H1 (cell line): ENCODE data around the gene RNF175. TPM values are rescaled to one million over a fixed set of nuclear protein-coding genes. Genes with fewer than 3 reads are reported as not detected.

Experiments used
- CTCF ChIA-PET: fragments of 300-600 bp; sonication (Branson Sonifier 250); formaldehyde crosslinking; loops from one replicate; lab custom pipeline; 2021; ENCODE audit not compliant: partially characterized antibody; lab: Charles Lee
- POLR2A ChIA-PET: fragments of 300-600 bp; sonication (Branson Sonifier 250); formaldehyde crosslinking; loops from one replicate; lab custom pipeline; 2021; ENCODE audit warnings: inconsistent platforms; ENCODE audit not compliant: partially characterized antibody; lab: Charles Lee
- DNase-seq, 2 experiments: peaks; one replicate each; pipeline versions ENCODE4 v3.0.0 to v3.0.0-alpha.2; 2010 to 2022; ENCODE audit warnings: low spot score in 2 of 2, low read depth in 1 of 2, mixed read lengths in 1 of 2
- FAIRE-seq: peaks from 2 replicates; lab custom pipeline; 2011; peaks lifted over from hg19 to GRCh38; lab: Jason Lieb, UNC
- H2AFZ ChIP-seq: 2 replicates; pipeline ENCODE4 v1.8.1; 2012; ENCODE audit warnings: low read length, inconsistent platforms
- H2AK5ac ChIP-seq: 2 replicates; pipeline ENCODE4 v1.6.1; 2013; ENCODE audit warnings: low read depth, low read length
- H2BK120ac ChIP-seq: replicated peaks from 2 replicates; pipeline ENCODE3; 2013; ENCODE audit warnings: low read depth, low read length, inconsistent platforms
- H2BK12ac ChIP-seq: 2 replicates; pipeline ENCODE4 v1.6.1; 2013; ENCODE audit warnings: low read depth, low read length
- H2BK15ac ChIP-seq: 2 replicates; pipeline ENCODE4 v1.6.1; 2013; ENCODE audit warnings: low read length
- H2BK20ac ChIP-seq: 2 replicates; pipeline ENCODE4 v1.6.1; 2013; ENCODE audit warnings: low read length
- H2BK5ac ChIP-seq: 2 replicates; pipeline ENCODE4 v1.6.1; 2013; ENCODE audit warnings: low read depth, low read length
- H3K14ac ChIP-seq: 2 replicates; pipeline ENCODE4 v1.6.1; 2013; ENCODE audit warnings: inconsistent platforms; ENCODE audit not compliant: insufficient read length
- H3K18ac ChIP-seq: 2 replicates; pipeline ENCODE4 v1.6.1; 2013; ENCODE audit warnings: low read length; ENCODE audit errors: extremely low read depth
- H3K23ac ChIP-seq: 2 replicates; pipeline ENCODE4 v1.6.1; 2013; ENCODE audit warnings: inconsistent platforms; ENCODE audit not compliant: insufficient read length
- H3K23me2 ChIP-seq: 2 replicates; pipeline ENCODE4 v1.6.1; 2013; ENCODE audit warnings: low read depth, low read length
- H3K27ac ChIP-seq: 2 replicates; pipeline ENCODE4 v1.6.1; 2011; ENCODE audit warnings: low read depth, low read length, inconsistent platforms
- H3K27me3 ChIP-seq, 4 experiments: replicated peaks in 1 of 4; 1 replicate in 1 of 4; 2 replicates in 3 of 4; pipeline versions ENCODE4 v1.6.1 to v1.8.1; 2011 to 2013; ENCODE audit warnings: low read length in 3 of 4, mild to moderate bottlenecking in 3 of 4, inconsistent platforms in 2 of 4, mixed read lengths in 2 of 4, moderate library complexity in 1 of 4; ENCODE audit not compliant: control insufficient read depth in 3 of 4, insufficient read depth in 3 of 4; ENCODE audit errors: extremely low read depth in 1 of 4
- H3K36me3 ChIP-seq, 4 experiments: 2 replicates each; pipeline versions ENCODE4 v1.6.1 to v1.8.1; 2011 to 2013; ENCODE audit warnings: mild to moderate bottlenecking in 4 of 4, low read length in 3 of 4, moderate library complexity in 2 of 4, control low read depth in 1 of 4, inconsistent platforms in 1 of 4; ENCODE audit not compliant: insufficient read depth in 4 of 4, control insufficient read depth in 2 of 4
- H3K4ac ChIP-seq: replicated peaks from 2 replicates; pipeline ENCODE3; 2013; ENCODE audit warnings: low read length, low read depth, mixed read lengths, inconsistent platforms; ENCODE audit not compliant: insufficient read length
- H3K4me1 ChIP-seq, 4 experiments: replicated peaks in 1 of 4; 1 replicate in 1 of 4; 2 replicates in 3 of 4; pipeline versions ENCODE4 v1.6.1 to v1.8.1; 2011 to 2013; ENCODE audit warnings: low read length in 3 of 4, inconsistent platforms in 2 of 4, mixed read lengths in 1 of 4; ENCODE audit not compliant: insufficient read depth in 4 of 4, control insufficient read depth in 3 of 4
- H3K4me2 ChIP-seq, 2 experiments: 2 replicates each; pipeline versions ENCODE4 v1.6.1 to v1.8.1; 2011 to 2013; ENCODE audit warnings: low read depth in 2 of 2, low read length in 2 of 2, control low read depth in 1 of 2, inconsistent platforms in 1 of 2, mild to moderate bottlenecking in 1 of 2; ENCODE audit not compliant: insufficient read depth in 1 of 2
- H3K4me3 ChIP-seq, 4 experiments: fragments of 200-600, 300-600 bp in 1 of 4; sonication (generic), shearing (Covaris generic), sonication (Bioruptor Twin) in 1 of 4; 2 replicates each; pipeline versions ENCODE4 v1.5.1 to v1.8.1; 2011 to 2016; ENCODE audit warnings: low read length in 4 of 4, low read depth in 3 of 4, control low read depth in 2 of 4, inconsistent platforms in 2 of 4, mild to moderate bottlenecking in 2 of 4, mixed read lengths in 1 of 4, moderate library complexity in 1 of 4; ENCODE audit not compliant: insufficient read depth in 2 of 4; ENCODE audit errors: extremely low read depth in 1 of 4
- H3K56ac ChIP-seq: replicated peaks from 2 replicates; pipeline ENCODE3; 2013; ENCODE audit warnings: low read depth, mild to moderate bottlenecking, mixed read lengths, low read length, inconsistent platforms; ENCODE audit not compliant: insufficient read length
- H3K79me1 ChIP-seq: 2 replicates; pipeline ENCODE4 v1.6.1; 2013; ENCODE audit warnings: low read depth, low read length, control low read depth
- H3K79me2 ChIP-seq, 2 experiments: 2 replicates each; pipeline versions ENCODE4 v1.6.1 to v1.8.1; 2012 to 2013; ENCODE audit warnings: low read length in 2 of 2, mild to moderate bottlenecking in 2 of 2, inconsistent platforms in 1 of 2; ENCODE audit not compliant: insufficient read depth in 2 of 2, control insufficient read depth in 1 of 2
- H3K9ac ChIP-seq, 4 experiments: replicated peaks in 1 of 4; 1 replicate in 1 of 4; 2 replicates in 3 of 4; pipeline versions ENCODE4 v1.6.1 to v1.8.1; 2011 to 2013; ENCODE audit warnings: low read depth in 3 of 4, low read length in 3 of 4, control low read depth in 2 of 4, mild to moderate bottlenecking in 2 of 4, moderate library complexity in 2 of 4, inconsistent platforms in 1 of 4; ENCODE audit errors: extremely low read depth in 1 of 4
- H3K9me3 ChIP-seq, 2 experiments: 2 replicates each; pipeline versions ENCODE4 v1.6.1 to v1.8.1; 2012 to 2013; ENCODE audit warnings: mild to moderate bottlenecking in 2 of 2, moderate library complexity in 2 of 2, control low read depth in 1 of 2, inconsistent platforms in 1 of 2, low read depth in 1 of 2, low read length in 1 of 2, mixed read lengths in 1 of 2; ENCODE audit not compliant: insufficient read depth in 2 of 2
- H4K20me1 ChIP-seq, 2 experiments: replicated peaks in 1 of 2; 2 replicates each; pipeline versions ENCODE3 to v1.8.1; 2011 to 2013; ENCODE audit warnings: inconsistent platforms in 2 of 2, low read length in 2 of 2, mild to moderate bottlenecking in 1 of 2; ENCODE audit not compliant: insufficient read depth in 2 of 2, control insufficient read depth in 1 of 2
- H4K5ac ChIP-seq: 2 replicates; pipeline ENCODE4 v1.6.1; 2013; ENCODE audit warnings: low read length, low read depth, mixed read lengths, inconsistent platforms; ENCODE audit not compliant: insufficient read length
- H4K8ac ChIP-seq: 2 replicates; pipeline ENCODE4 v1.8.0; 2013; ENCODE audit warnings: mild to moderate bottlenecking, moderate library complexity, low read length, inconsistent platforms; ENCODE audit not compliant: insufficient read depth; ENCODE audit errors: extremely low read depth
- H4K91ac ChIP-seq: replicated peaks from 2 replicates; pipeline ENCODE3; 2013; ENCODE audit warnings: low read length, mixed read lengths, inconsistent platforms; ENCODE audit not compliant: insufficient read length
- CBX5 ChIP-seq: fragments of 300-800, 300-1000 bp; sonication (generic); IDR thresholded peaks from 2 replicates; pipeline ENCODE4 v1.7.1; 2016; ENCODE audit warnings: antibody characterized with exemption, low read length, low read depth
- POLR2A ChIP-seq, 2 experiments: IDR thresholded peaks; 1 replicate in 1 of 2; 2 replicates in 1 of 2; pipeline ENCODE4 v1.6.1; 2011; ENCODE audit warnings: low read depth in 2 of 2, low read length in 2 of 2, mild to moderate bottlenecking in 2 of 2; ENCODE audit errors: control extremely low read depth in 1 of 2
- WGBS, 2 experiments: shearing (Covaris generic) in 1 of 2; methylation state at CpG; one replicate each; pipeline versions ENCODE4 v1.1.6 to v1.1.7; 2013 to 2015; ENCODE audit warnings: low lambda C conversion rate in 2 of 2, mixed read lengths in 2 of 2, inconsistent platforms in 1 of 2, low coverage in 1 of 2, missing lambda C conversion rate in 1 of 2; ENCODE audit not compliant: insufficient replicate concordance in 2 of 2, insufficient coverage in 1 of 2, insufficient read length in 1 of 2; ENCODE audit errors: extremely low coverage in 1 of 2, missing lambda C conversion rate in 1 of 2; 5-methylcytosine and 5-hydroxymethylcytosine counted together
- polyA plus RNA-seq, 7 experiments: library from polyadenylated mRNA; depleted of rRNA in 3 of 7; stranded (reverse) in 5 of 7; unstranded in 2 of 7; fragments of >200 nt in 5 of 7; fragments of 200-250 nt in 2 of 7; gene quantifications; 1 replicate in 5 of 7; 2 replicates in 1 of 7; 4 replicates in 1 of 7; pipeline versions ENCODE4 v1.2.1 to v1.2.3, GENCODE V29; 2011 to 2013; ENCODE audit warnings: missing spikeins in 2 of 7, mixed read lengths in 2 of 7
- total RNA-seq: library from RNA; stranded (reverse); fragmentation: NEBNext Ultra II Directional; extraction: Animal tissue kit (Norgen Biotek cat#: 25700); gene quantifications from 2 replicates; pipeline ENCODE4 v1.2.1, GENCODE V29; 2021

RNF175 gene
- total and polyA plus RNA-seq, 2 of the 8 experiments (the other 6 are each of a cell fraction or from before 2014, with no cell fraction given) = 7.9 to 9.8 TPM

DNA sequence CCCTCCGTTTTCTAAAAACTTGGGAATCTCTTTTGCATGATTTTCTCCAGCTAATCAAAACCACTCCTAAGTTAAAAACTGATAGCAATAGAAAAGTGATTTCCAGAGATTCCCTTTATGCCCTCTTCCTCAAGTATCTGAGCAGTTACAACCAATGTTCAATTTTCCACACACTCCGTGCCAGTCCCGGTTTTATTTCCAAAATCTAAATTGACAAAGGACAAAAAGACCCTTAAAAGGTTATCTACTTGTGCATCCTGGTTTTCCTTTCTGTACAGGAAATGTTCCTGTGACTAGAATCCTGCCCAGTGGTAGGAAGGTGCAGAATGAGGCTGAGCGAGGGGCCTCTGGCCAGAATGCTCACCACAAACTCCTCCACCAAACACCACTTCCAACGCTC, 27.8 kb upstream of the RNF175 start:
- Histone ChIP-seq H3K79me2 (peaks cover 15 to 55% of the 10 kb centered on the region in 2 experiments), H3K36me3 (peaks cover 3 to 31% (median 19%) of the 10 kb centered on the region in 4 experiments), H3K27me3 (peaks cover 0 to 11% (median 8%) of the 10 kb centered on the region in 4 experiments; a peak in 5 of 7 replicates), H4K5ac (no peak overlapping the region), H3K4ac (no peak overlapping the region), H3K4me3 (peak overlapping the region; percentile 80 to 94 (median 94)), H3K4me1 (peaks cover 1 to 18% (median 14%) of the 10 kb centered on the region in 4 experiments), H2BK20ac (no peak overlapping the region), H2BK5ac (0 out of 2 replicates have a peak overlapping the region, but pooled peaks have one; percentile 97), H2BK12ac (no peak overlapping the region), H3K56ac (peak overlapping the region; percentile 38), H3K18ac (no peak overlapping the region), H2AFZ (no peak overlapping the region), H3K4me2 (peak overlapping the region; percentile 85 to 96), H4K91ac (no peak overlapping the region), H3K14ac (peak overlapping the region; percentile 37), H3K9ac (peak overlapping the region; percentile 74 to 90 (median 86)), H2AK5ac (no peak overlapping the region), H2BK15ac (no peak overlapping the region), H2BK120ac (no peak overlapping the region), H3K79me1 (peaks cover 4% of the 10 kb centered on the region; the same call in 1 of the 2 replicates), H4K8ac (no peak overlapping the region), H3K9me3 (no peaks in the 10 kb centered on the region), H3K27ac (no peak overlapping the region), H3K23me2 (peaks cover 30% of the 10 kb centered on the region), H3K23ac (no peak overlapping the region), H4K20me1 (peaks cover 3 to 17% of the 10 kb centered on the region in 2 experiments)
- FAIRE-seq (no peak), DNase-seq (no peak)
- WGBS, 2 experiments = 3% methylated on average over 5 of the region's 5 CpGs; no CpG with 5 or more reads in 1 of the 2 experiments
- ChIA-PET CTCF (interaction anchor here (1.4 to 3.1 kb wide), 4 partner anchors 15 to 295 kb away, joined by 5 to 28 read pairs (median 7); no protein-coding TSS in a partner anchor), POLR2A (interaction anchor here (0.8 to 2.8 kb wide), 9 partner anchors 10 to 579 kb away, joined by 3 to 11 read pairs (median 3); no protein-coding TSS in a partner anchor)
- no peak for TF ChIP-seq POLR2A (IDR thresholded peaks at IDR 0.05; ENCODE audit: control extremely low read depth in 1 of 2, low read depth in 2 of 2, low read length in 2 of 2)
- TF ChIP-seq CBX5 = no peak
